Effector memory CD4-positive, alpha-beta T cell (primary cell): ENCODE measurements around the gene RNF220.

Experiments used
- DNase-seq, 3 donors: peaks; one replicate each; pipeline ENCODE4 v3.0.0-alpha.2; 2020
- H3K27ac ChIP-seq: 2 replicates; pipeline ENCODE4 v1.7.0; 2013; ENCODE audit warnings: mild to moderate bottlenecking, low read length, moderate library complexity; ENCODE audit not compliant: insufficient read depth, poor library complexity, severe bottlenecking
- H3K27me3 ChIP-seq: replicated peaks from 2 replicates; pipeline ENCODE4 v1.7.0; 2013; ENCODE audit warnings: mild to moderate bottlenecking, low read length; ENCODE audit not compliant: insufficient read depth, control insufficient read depth, poor library complexity, severe bottlenecking
- H3K36me3 ChIP-seq: 2 replicates; pipeline ENCODE4 v1.7.0; 2013; ENCODE audit warnings: mild to moderate bottlenecking, low read length, moderate library complexity; ENCODE audit not compliant: control insufficient read depth, insufficient read depth
- H3K4me1 ChIP-seq: 2 replicates; pipeline ENCODE4 v1.7.0; 2013; ENCODE audit warnings: low read length, mild to moderate bottlenecking; ENCODE audit not compliant: control insufficient read depth, insufficient read depth, poor library complexity, severe bottlenecking
- H3K4me3 ChIP-seq: 2 replicates; pipeline ENCODE4 v1.7.0; 2013; ENCODE audit warnings: low read length, low read depth, mild to moderate bottlenecking; ENCODE audit not compliant: insufficient read depth, poor library complexity, severe bottlenecking
- H3K9me3 ChIP-seq: 2 replicates; pipeline ENCODE4 v1.7.0; 2013; ENCODE audit warnings: mild to moderate bottlenecking, low read length, moderate library complexity; ENCODE audit not compliant: control insufficient read depth

RNF220 gene

GRCh38 chr1:44417351-44418021 is 12.4 kb downstream of the RNF220 start:
- Histone ChIP-seq H3K27ac (no peak overlapping the region), H3K4me3 (peak overlapping the region; percentile 35), H3K9me3 (no peaks in the 10 kb centered on the region), H3K4me1 (peaks cover 9% of the 10 kb centered on the region), H3K36me3 (no peaks in the 10 kb centered on the region), H3K27me3 (peaks cover 59% of the 10 kb centered on the region)
- no peak for DNase-seq

- Histone ChIP-seq H3K4me3 (no peak overlapping the region), H3K9me3 (no peaks in the 10 kb centered on the region), H3K36me3 (no peaks in the 10 kb centered on the region), H3K4me1 (peaks cover 9% of the 10 kb centered on the region), H3K27me3 (peaks cover 52% of the 10 kb centered on the region), H3K27ac (no peak overlapping the region)
- no peak for DNase-seq
Measured at GRCh38 chr1:44418022-44418673, 13.1 kb downstream of the RNF220 start.

- peaks cover 41% of the 10 kb centered on the region for H3K27me3 ChIP-seq
- H3K4me1 ChIP-seq, result peaks cover 9% of the 10 kb centered on the region
Measured at GRCh38 chr1:44419901-44420300, 14.8 kb downstream of the RNF220 start.

GRCh38 chr1:44420535-44420934 is 15.5 kb downstream of the RNF220 start:
- Histone ChIP-seq H3K27ac (no peak overlapping the region), H3K27me3 (peaks cover 39% of the 10 kb centered on the region), H3K4me1 (peaks cover 9% of the 10 kb centered on the region), H3K9me3 (no peaks in the 10 kb centered on the region), H3K4me3 (no peak overlapping the region), H3K36me3 (no peaks in the 10 kb centered on the region)
- no peak for DNase-seq

More at GRCh38 chr1:44419901-44420300, 14.8 kb downstream of the RNF220 start:
- no peak for DNase-seq
- Histone ChIP-seq H3K27ac (no peak overlapping the region), H3K36me3 (no peaks in the 10 kb centered on the region), H3K9me3 (no peaks in the 10 kb centered on the region), H3K4me3 (no peak overlapping the region)

- Histone ChIP-seq H3K9me3 (no peaks in the 10 kb centered on the region), H3K36me3 (no peaks in the 10 kb centered on the region), H3K27ac (no peak overlapping the region), H3K4me1 (peaks cover 9% of the 10 kb centered on the region), H3K27me3 (peaks cover 31% of the 10 kb centered on the region), H3K4me3 (no peak overlapping the region)
- no peak for DNase-seq
Measured at GRCh38 chr1:44421446-44421884, 16.4 kb downstream of the RNF220 start.

- Histone ChIP-seq H3K4me3 (no peak overlapping the region), H3K36me3 (no peaks in the 10 kb centered on the region), H3K27ac (no peak overlapping the region), H3K27me3 (peaks cover 24% of the 10 kb centered on the region), H3K4me1 (peaks cover 9% of the 10 kb centered on the region), H3K9me3 (no peaks in the 10 kb centered on the region)
- DNase-seq, result no peak
Measured at GRCh38 chr1:44422161-44422560, 17.1 kb downstream of the RNF220 start.

GRCh38 chr1:44423591-44424537 is 18.8 kb downstream of the RNF220 start:
- H3K9me3 ChIP-seq, result no peaks in the 10 kb centered on the region
- DNase-seq, result no peak
- no peaks in the 10 kb centered on the region for H3K36me3 ChIP-seq
- H3K27ac ChIP-seq, result no peak overlapping the region
- H3K4me1 ChIP-seq, result no peaks in the 10 kb centered on the region
- peaks cover 10% of the 10 kb centered on the region for H3K27me3 ChIP-seq
- no peak overlapping the region for H3K4me3 ChIP-seq

- no peak for DNase-seq
- Histone ChIP-seq H3K36me3 (no peaks in the 10 kb centered on the region), H3K27ac (no peak overlapping the region), H3K4me3 (no peak overlapping the region), H3K9me3 (no peaks in the 10 kb centered on the region), H3K27me3 (peaks cover 3% of the 10 kb centered on the region), H3K4me1 (no peaks in the 10 kb centered on the region)
Measured at GRCh38 chr1:44424747-44425146, 19.7 kb downstream of the RNF220 start.

- Histone ChIP-seq H3K36me3 (no peaks in the 10 kb centered on the region), H3K9me3 (no peaks in the 10 kb centered on the region), H3K27me3 (peaks cover 3% of the 10 kb centered on the region), H3K4me1 (no peaks in the 10 kb centered on the region), H3K4me3 (no peak overlapping the region), H3K27ac (no peak overlapping the region)
- no peak for DNase-seq
Measured at GRCh38 chr1:44425341-44426082, 20.5 kb downstream of the RNF220 start.
